ENCODE data around the gene CLCN5.
"Not testable (repeated sequence)": the region's sequence is repeated elsewhere in the genome, so short reads cannot be mapped to it uniquely, and the experiment has no call there.

DNA sequence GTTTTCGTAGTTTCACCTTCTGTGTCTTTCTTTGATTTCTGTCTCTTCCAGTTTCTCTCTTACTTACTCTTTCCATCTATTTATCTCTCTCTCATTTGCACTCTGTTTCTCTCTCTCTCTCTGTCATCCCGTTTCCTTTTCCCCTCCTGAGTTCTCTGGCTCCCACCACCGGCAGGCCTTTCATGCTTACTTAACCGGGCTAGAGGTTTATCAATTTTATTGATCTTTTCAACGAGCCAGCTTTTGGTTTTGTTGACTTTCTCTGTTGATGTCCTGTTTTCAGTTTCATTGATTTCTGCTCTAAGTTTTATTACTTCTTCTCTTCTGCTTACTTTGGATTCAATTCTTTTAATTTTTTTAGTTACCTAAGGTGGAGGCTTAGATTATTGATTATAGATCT lies 103.2 kb downstream of the CLCN5 start:
- TF ChIP-seq, protein P1, sequence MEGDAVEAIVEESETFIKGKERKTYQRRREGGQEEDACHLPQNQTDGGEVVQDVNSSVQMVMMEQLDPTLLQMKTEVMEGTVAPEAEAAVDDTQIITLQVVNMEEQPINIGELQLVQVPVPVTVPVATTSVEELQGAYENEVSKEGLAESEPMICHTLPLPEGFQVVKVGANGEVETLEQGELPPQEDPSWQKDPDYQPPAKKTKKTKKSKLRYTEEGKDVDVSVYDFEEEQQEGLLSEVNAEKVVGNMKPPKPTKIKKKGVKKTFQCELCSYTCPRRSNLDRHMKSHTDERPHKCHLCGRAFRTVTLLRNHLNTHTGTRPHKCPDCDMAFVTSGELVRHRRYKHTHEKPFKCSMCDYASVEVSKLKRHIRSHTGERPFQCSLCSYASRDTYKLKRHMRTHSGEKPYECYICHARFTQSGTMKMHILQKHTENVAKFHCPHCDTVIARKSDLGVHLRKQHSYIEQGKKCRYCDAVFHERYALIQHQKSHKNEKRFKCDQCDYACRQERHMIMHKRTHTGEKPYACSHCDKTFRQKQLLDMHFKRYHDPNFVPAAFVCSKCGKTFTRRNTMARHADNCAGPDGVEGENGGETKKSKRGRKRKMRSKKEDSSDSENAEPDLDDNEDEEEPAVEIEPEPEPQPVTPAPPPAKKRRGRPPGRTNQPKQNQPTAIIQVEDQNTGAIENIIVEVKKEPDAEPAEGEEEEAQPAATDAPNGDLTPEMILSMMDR (IDR thresholded peaks at IDR 0.05): not testable (repeated sequence)
- not testable (repeated sequence) for TF ChIP-seq POLR2A (IDR thresholded peaks at IDR 0.05)
